ENCODE results near the gene VSTM1.

DNA sequence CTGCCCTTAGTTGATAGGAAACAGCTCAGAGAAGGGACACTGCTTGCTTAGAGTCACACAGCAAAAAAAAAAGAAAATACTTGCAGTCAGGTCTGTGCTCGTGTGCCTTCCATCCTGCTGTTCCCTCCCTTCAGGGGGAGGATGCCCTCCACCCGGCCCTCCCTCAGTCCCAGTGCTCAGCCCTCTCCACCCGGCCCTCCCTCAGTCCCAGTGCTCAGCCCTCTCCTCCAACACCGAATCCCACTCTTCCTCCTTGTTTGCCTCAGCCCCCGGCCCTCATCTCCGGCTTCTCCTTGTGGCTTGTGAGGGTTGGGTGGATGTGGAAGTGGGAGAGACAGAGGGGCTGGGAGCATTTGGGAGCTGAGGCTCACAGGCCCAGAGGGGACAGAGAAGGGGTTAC is 46.0 kb upstream of the VSTM1 start:
- TF ChIP-seq, protein P1, sequence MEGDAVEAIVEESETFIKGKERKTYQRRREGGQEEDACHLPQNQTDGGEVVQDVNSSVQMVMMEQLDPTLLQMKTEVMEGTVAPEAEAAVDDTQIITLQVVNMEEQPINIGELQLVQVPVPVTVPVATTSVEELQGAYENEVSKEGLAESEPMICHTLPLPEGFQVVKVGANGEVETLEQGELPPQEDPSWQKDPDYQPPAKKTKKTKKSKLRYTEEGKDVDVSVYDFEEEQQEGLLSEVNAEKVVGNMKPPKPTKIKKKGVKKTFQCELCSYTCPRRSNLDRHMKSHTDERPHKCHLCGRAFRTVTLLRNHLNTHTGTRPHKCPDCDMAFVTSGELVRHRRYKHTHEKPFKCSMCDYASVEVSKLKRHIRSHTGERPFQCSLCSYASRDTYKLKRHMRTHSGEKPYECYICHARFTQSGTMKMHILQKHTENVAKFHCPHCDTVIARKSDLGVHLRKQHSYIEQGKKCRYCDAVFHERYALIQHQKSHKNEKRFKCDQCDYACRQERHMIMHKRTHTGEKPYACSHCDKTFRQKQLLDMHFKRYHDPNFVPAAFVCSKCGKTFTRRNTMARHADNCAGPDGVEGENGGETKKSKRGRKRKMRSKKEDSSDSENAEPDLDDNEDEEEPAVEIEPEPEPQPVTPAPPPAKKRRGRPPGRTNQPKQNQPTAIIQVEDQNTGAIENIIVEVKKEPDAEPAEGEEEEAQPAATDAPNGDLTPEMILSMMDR (conservative IDR thresholded peaks at IDR 0.05; ENCODE audit: low read depth, low read length) = no peak
- TF ChIP-seq EZH2phosphoT487 (IDR thresholded peaks at IDR 0.05; ENCODE audit: borderline replicate concordance, low read length) = no peak
- TF ChIP-seq EZH2 (IDR thresholded peaks at IDR 0.05; ENCODE audit: low read length, unreplicated experiment) = no peak

Data from PC-3 (cell line).